Body of pancreas (tissue), 4 donors: ENCODE data around the gene SDHC. TPM values are rescaled to one million over a fixed set of nuclear protein-coding genes. Genes with fewer than 3 reads are reported as not detected.
"Not testable (repeated sequence)": the region's sequence is repeated elsewhere in the genome, so short reads cannot be mapped to it uniquely, and the experiment has no call there.

Source experiments
- ATAC-seq: fragments of 150-250 bp; one replicate; pipeline ENCODE4 v1.9.1; 2016
- DNase-seq, 4 donors: peaks; one replicate each; pipeline ENCODE4 v3.0.0-alpha.2; 2019
- H3K27ac ChIP-seq, 4 donors: fragments of 200-600 bp; sonication (generic); 1 replicate in 3 of 4; 2 replicates in 1 of 4; pipeline versions ENCODE4 v1.5.1 to v1.6.1; 2016 to 2019; ENCODE audit warnings: mild to moderate bottlenecking in 1 of 4, mixed read lengths in 1 of 4, moderate library complexity in 1 of 4
- H3K27me3 ChIP-seq, 2 donors: fragments of 200-600 bp; sonication (generic); one replicate each; pipeline ENCODE4 v1.6.0; 2016; ENCODE audit warnings: mild to moderate bottlenecking in 1 of 2
- H3K36me3 ChIP-seq, 2 donors: fragments of 200-600 bp; sonication (generic); replicated peaks in 1 of 2; 2 replicates each; pipeline ENCODE4 v1.5.1; 2016; ENCODE audit warnings: low read depth in 2 of 2; ENCODE audit not compliant: insufficient read depth in 1 of 2
- H3K4me1 ChIP-seq: fragments of 200-600 bp; sonication (generic); one replicate; pipeline ENCODE4 v1.6.0; 2016
- H3K4me3 ChIP-seq, 2 donors: fragments of 200-600 bp; sonication (generic); 1 replicate in 1 of 2; 2 replicates in 1 of 2; pipeline ENCODE4 v1.5.1; 2016 to 2019
- H3K9me3 ChIP-seq, 3 donors: fragments of 200-600 bp; sonication (generic); 1 replicate in 2 of 3; 2 replicates in 1 of 3; pipeline ENCODE4 v1.5.1; 2016
- CTCF ChIP-seq, 7 experiments: fragments of 450-650 bp in 4 of 7; fragments of 200-600 bp in 3 of 7; sonication (generic) in 3 of 7; IDR thresholded peaks; one replicate each; pipeline ENCODE4 v1.5.1; 2016 to 2019; ENCODE audit warnings: antibody characterized with exemption in 7 of 7
- POLR2A ChIP-seq, 3 donors: fragments of 450-650 bp; IDR thresholded peaks; one replicate each; pipeline ENCODE4 v1.6.1; 2016; ENCODE audit warnings: antibody characterized with exemption in 3 of 3, mild to moderate bottlenecking in 2 of 3
- WGBS, 2 donors: methylation state at CpG; one replicate each; pipeline ENCODE4 v1.1.5; 2017; 5-methylcytosine and 5-hydroxymethylcytosine counted together
- intact Hi-C: fragments of 100-400 bp; cut with DNase I; formaldehyde crosslinking; loops from one replicate; pipeline ENCODE4 v1.15.1; 2023
- total RNA-seq, 2 donors: library from RNA; depleted of rRNA; stranded (reverse); fragments of >200 nt; gene quantifications; one replicate each; pipeline ENCODE4 v1.1.0, GENCODE V29; 2016

Gene SDHC
- total RNA-seq, 2 donors from 2014 or later = 22.7 to 26.2 TPM

GRCh38 chr1:161393151-161393550 lies 79.0 kb downstream of the SDHC start:
- Histone ChIP-seq H3K4me3 (no peak overlapping the region), H3K27ac (no peak overlapping the region), H3K9me3 (no peaks in the 10 kb centered on the region), H3K4me1 (peaks cover 14% of the 10 kb centered on the region), H3K36me3 (no peaks in the 10 kb centered on the region), H3K27me3 (no peaks in the 10 kb centered on the region)
- intact Hi-C loops = no loop called here
- TF ChIP-seq CTCF (IDR thresholded peaks at IDR 0.05) (no peak), POLR2A (IDR thresholded peaks at IDR 0.05) (no peak)
- DNase-seq (no peak), ATAC-seq (no peak)

DNA sequence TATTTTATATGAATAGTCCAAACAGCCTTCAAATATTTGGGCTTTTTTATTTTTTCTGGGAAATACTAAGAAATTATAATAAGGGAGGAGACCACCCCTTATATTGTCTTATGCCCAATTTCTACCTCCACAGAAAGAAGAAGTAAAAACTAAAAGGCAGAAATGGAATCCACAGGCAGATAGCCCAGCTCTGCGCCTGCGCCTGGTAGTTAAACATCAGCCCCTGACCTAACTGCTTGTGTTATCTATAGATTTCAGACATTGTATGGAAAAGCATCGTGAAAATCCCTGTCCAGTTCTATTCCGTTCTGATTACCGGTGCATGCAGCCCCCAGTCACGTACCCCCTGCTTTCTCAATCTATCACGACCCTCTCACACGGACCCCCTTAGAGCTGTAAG lies 82.9 kb downstream of the SDHC start:
- intact Hi-C loops, H3K27ac ChIP-seq, H3K9me3 ChIP-seq, H3K4me3 ChIP-seq, H3K36me3 ChIP-seq, ATAC-seq, DNase-seq, H3K27me3 ChIP-seq: not testable (repeated sequence)
- 91 to 92% methylated on average over 8 of the region's 8 CpGs for WGBS, 2 donors
- H3K4me1 ChIP-seq = peaks cover 18% of the 10 kb centered on the region

GRCh38 chr1:161398900-161399256 lies 84.7 kb downstream of the SDHC start:
- 2 to 3% methylated on average over 13 to 17 of the region's 17 CpGs for WGBS, 2 donors
- Histone ChIP-seq H3K9me3 (no peaks in the 10 kb centered on the region), H3K27ac (peak overlapping the region; percentile 99 to 100 (median 100)), H3K27me3 (no peaks in the 10 kb centered on the region), H3K36me3 (no peaks in the 10 kb centered on the region), H3K4me3 (peak overlapping the region; percentile 66 to 73), H3K4me1 (peaks cover 23% of the 10 kb centered on the region)
- TF ChIP-seq POLR2A (IDR thresholded peaks at IDR 0.05) (no peak), CTCF (IDR thresholded peaks at IDR 0.05) (no peak)
- DNase-seq = no peak
- ATAC-seq = peak; percentile 33
- intact Hi-C loops = no loop called here

- TF ChIP-seq CTCF (IDR thresholded peaks at IDR 0.05) (peak; percentile 17 to 64 (median 48)), POLR2A (IDR thresholded peaks at IDR 0.05) (peak; percentile 48 to 80 (median 74))
- intact Hi-C loops = no loop called here
Measured at GRCh38 chr1:161399257-161399998, 85.2 kb downstream of the SDHC start.

DNA sequence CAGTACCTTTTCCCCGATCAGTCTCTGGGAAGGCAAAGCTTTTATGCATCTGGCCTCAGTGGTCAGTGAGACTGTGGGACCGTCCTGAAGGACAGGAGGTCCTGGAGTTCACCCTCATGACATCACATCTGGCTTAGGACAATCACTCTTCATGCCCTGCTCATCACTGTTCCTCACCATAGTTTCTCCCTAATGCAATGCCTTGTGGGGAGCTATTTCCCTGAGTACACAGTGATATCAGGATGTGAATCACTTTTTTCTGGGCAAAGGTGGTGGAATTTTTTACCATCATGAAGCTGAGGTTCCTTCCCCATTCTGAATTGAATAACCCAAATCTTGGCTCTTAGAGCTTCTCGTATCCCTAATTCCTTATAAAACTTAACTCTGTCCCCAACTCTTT lies 88.3 kb downstream of the SDHC start:
- intact Hi-C loops = no loop called here
- no peaks in the 10 kb centered on the region for H3K36me3 ChIP-seq
- H3K4me3 ChIP-seq = no peak overlapping the region
- H3K27ac ChIP-seq = no peak overlapping the region
- DNase-seq (no peak), ATAC-seq (no peak)
- no peaks in the 10 kb centered on the region for H3K9me3 ChIP-seq
- WGBS, 2 donors = 84 to 86% methylated on average over 3 of the region's 3 CpGs
- H3K4me1 ChIP-seq = peaks cover 42% of the 10 kb centered on the region
- H3K27me3 ChIP-seq = no peaks in the 10 kb centered on the region
- TF ChIP-seq POLR2A (IDR thresholded peaks at IDR 0.05) = no peak
- TF ChIP-seq CTCF (IDR thresholded peaks at IDR 0.05) = no peak

More at GRCh38 chr1:161399257-161399998, 85.2 kb downstream of the SDHC start:
- H3K27me3 ChIP-seq = no peaks in the 10 kb centered on the region
- no peaks in the 10 kb centered on the region for H3K9me3 ChIP-seq
- peak overlapping the region; percentile 66 to 73 for H3K4me3 ChIP-seq
- H3K4me1 ChIP-seq = peaks cover 28% of the 10 kb centered on the region
- DNase-seq (peak; percentile 92 to 93 (median 92)), ATAC-seq (peak; percentile 83)
- H3K36me3 ChIP-seq = no peaks in the 10 kb centered on the region
- peak overlapping the region; percentile 99 to 100 (median 100) for H3K27ac ChIP-seq
- WGBS, 2 donors = 0 to 1% methylated on average over 39 to 53 of the region's 53 CpGs
